IMR-90 (cell line): Measurements from ENCODE around the gene CLDN2. TPM values are rescaled to one million over a fixed set of nuclear protein-coding genes. Genes with fewer than 3 reads are reported as not detected.

Source experiments
- ATAC-seq: fragments of 200-7000 bp; cut with Tn5 transposase; 2 replicates; pipeline ENCODE4 v1.9.1; 2020; ENCODE audit warnings: low read depth, mild to moderate bottlenecking, moderate library complexity
- BruUV-seq: library from RNA; stranded (reverse); fragments of 400-500 nt; replicated peaks from 2 replicates; lab custom pipeline; 2021; lab: Mats Ljungman, UMichigan
- CTCF ChIA-PET: fragments of 300-600 bp; formaldehyde crosslinking; extraction: SDS; loops from one replicate; lab custom pipeline; 2021; ENCODE audit warnings: antibody characterized with exemption; lab: Yijun Ruan, JAX
- POLR2A ChIA-PET: fragments of 300-600 bp; sonication (Branson Sonifier 250); formaldehyde crosslinking; loops from one replicate; lab custom pipeline; 2022; ENCODE audit warnings: antibody characterized with exemption; ENCODE audit not compliant: unreplicated experiment; lab: Charles Lee
- DNase-seq: peaks from one replicate; pipeline ENCODE4 v3.0.0; 2013
- H2AFZ ChIP-seq: replicated peaks from 2 replicates; pipeline ENCODE3; 2013; ENCODE audit warnings: low read length, mild to moderate bottlenecking; ENCODE audit not compliant: poor library complexity
- H2AK5ac ChIP-seq: 2 replicates; pipeline ENCODE4 v1.6.1; 2013; ENCODE audit warnings: low read depth, low read length, inconsistent platforms
- H2AK9ac ChIP-seq: replicated peaks from 2 replicates; pipeline ENCODE3; 2013; ENCODE audit warnings: mild to moderate bottlenecking, low read depth, low read length, moderate library complexity; ENCODE audit not compliant: poor library complexity
- H2BK120ac ChIP-seq: 2 replicates; pipeline ENCODE4 v1.6.1; 2013; ENCODE audit warnings: low read depth, low read length, inconsistent platforms
- H2BK15ac ChIP-seq: 3 replicates; pipeline ENCODE4 v1.6.1; 2013; ENCODE audit warnings: low read depth, low read length, inconsistent platforms
- H2BK20ac ChIP-seq: 2 replicates; pipeline ENCODE4 v1.6.1; 2013; ENCODE audit warnings: low read depth, mild to moderate bottlenecking, inconsistent platforms, low read length, moderate library complexity
- H2BK5ac ChIP-seq: 2 replicates; pipeline ENCODE4 v1.6.1; 2013; ENCODE audit warnings: mild to moderate bottlenecking, low read depth, low read length, inconsistent platforms; ENCODE audit not compliant: poor library complexity, severe bottlenecking
- H3K14ac ChIP-seq: replicated peaks from 2 replicates; pipeline ENCODE4 v1.6.1; 2013; ENCODE audit warnings: low read depth, low read length, inconsistent platforms
- H3K18ac ChIP-seq: 2 replicates; pipeline ENCODE4 v1.6.1; 2013; ENCODE audit warnings: low read depth, low read length, control low read depth
- H3K23ac ChIP-seq: 2 replicates; pipeline ENCODE4 v1.6.1; 2013; ENCODE audit warnings: low read depth, low read length, inconsistent platforms
- H3K27ac ChIP-seq: 2 replicates; pipeline ENCODE4 v1.5.1; 2013; ENCODE audit warnings: mild to moderate bottlenecking, control low read depth, low read length; ENCODE audit not compliant: insufficient read depth
- H3K27me3 ChIP-seq: 2 replicates; pipeline ENCODE4 v1.6.1; 2013; ENCODE audit warnings: low read length; ENCODE audit not compliant: control insufficient read depth, insufficient read depth
- H3K36me3 ChIP-seq: 2 replicates; pipeline ENCODE4 v1.6.1; 2013; ENCODE audit warnings: low read length, mixed read lengths; ENCODE audit not compliant: control insufficient read depth, insufficient read depth
- H3K4ac ChIP-seq: 2 replicates; pipeline ENCODE4 v1.6.1; 2013; ENCODE audit warnings: low read depth, low read length, inconsistent platforms
- H3K4me1 ChIP-seq: 2 replicates; pipeline ENCODE4 v1.6.1; 2013; ENCODE audit warnings: low read length, mixed read lengths; ENCODE audit not compliant: control insufficient read depth, insufficient read depth
- H3K4me2 ChIP-seq: 2 replicates; pipeline ENCODE4 v1.6.1; 2013; ENCODE audit warnings: low read depth, mild to moderate bottlenecking, control low read depth, low read length, moderate library complexity
- H3K4me3 ChIP-seq: 2 replicates; pipeline ENCODE4 v1.5.1; 2013; ENCODE audit warnings: low read depth, mild to moderate bottlenecking, control low read depth, low read length, moderate library complexity; ENCODE audit not compliant: insufficient read depth
- H3K56ac ChIP-seq: 2 replicates; pipeline ENCODE4 v1.6.1; 2013; ENCODE audit warnings: low read length, inconsistent platforms; ENCODE audit not compliant: insufficient read depth; ENCODE audit errors: extremely low read depth
- H3K79me1 ChIP-seq, 2 experiments: 2 replicates each; pipeline ENCODE4 v1.6.1; 2013; ENCODE audit warnings: low read length in 2 of 2, inconsistent platforms in 1 of 2, low read depth in 1 of 2
- H3K9ac ChIP-seq: 2 replicates; pipeline ENCODE4 v1.6.1; 2013; ENCODE audit warnings: low read depth, low read length, control low read depth
- H3K9me1 ChIP-seq: 2 replicates; pipeline ENCODE4 v1.6.1; 2013; ENCODE audit warnings: low read length, inconsistent platforms; ENCODE audit not compliant: insufficient read depth
- H3K9me3 ChIP-seq: 2 replicates; pipeline ENCODE4 v1.6.1; 2013; ENCODE audit warnings: low read length; ENCODE audit not compliant: control insufficient read depth, insufficient read depth
- H4K20me1 ChIP-seq: 2 replicates; pipeline ENCODE4 v1.6.1; 2013; ENCODE audit warnings: low read length, inconsistent platforms; ENCODE audit not compliant: insufficient read depth
- H4K5ac ChIP-seq: 2 replicates; pipeline ENCODE4 v1.6.1; 2013; ENCODE audit warnings: mild to moderate bottlenecking, low read depth, low read length, control low read depth
- H4K8ac ChIP-seq, 2 experiments: 2 replicates each; pipeline ENCODE4 v1.6.1; 2013; ENCODE audit warnings: low read depth in 2 of 2, low read length in 2 of 2, control low read depth in 1 of 2, inconsistent platforms in 1 of 2
- H4K91ac ChIP-seq: 2 replicates; pipeline ENCODE4 v1.6.1; 2013; ENCODE audit warnings: low read depth, low read length, inconsistent platforms; ENCODE audit not compliant: insufficient read depth
- CEBPB ChIP-seq: IDR thresholded peaks from 2 replicates; pipeline ENCODE4 v1.6.1; 2012; ENCODE audit warnings: low read depth, low read length, improper control_type of control experiment
- CTCF ChIP-seq: conservative IDR thresholded peaks from 2 replicates; pipeline ENCODE4 v1.5.1; 2012; ENCODE audit warnings: mild to moderate bottlenecking, low read depth, low read length, improper control_type of control experiment
- MXI1 ChIP-seq: IDR thresholded peaks from 2 replicates; pipeline ENCODE4 v1.6.1; 2012; ENCODE audit warnings: low read depth, mild to moderate bottlenecking, low read length, moderate library complexity, borderline replicate concordance
- RAD21 ChIP-seq: IDR thresholded peaks from 2 replicates; pipeline ENCODE4 v1.6.1; 2012; ENCODE audit warnings: low read length, improper control_type of control experiment
- WGBS, 2 experiments: methylation state at CpG; one replicate each; pipeline versions ENCODE4 v1.1.5 to v1.1.7; 2013; ENCODE audit warnings: missing lambda C conversion rate in 2 of 2; ENCODE audit not compliant: insufficient read length in 1 of 2; ENCODE audit errors: extremely low coverage in 2 of 2; 5-methylcytosine and 5-hydroxymethylcytosine counted together
- dilution Hi-C: fragments of 300-500 bp; cut with HindIII; formaldehyde crosslinking; loops from one replicate; pipeline ENCODE4 v1.14.3; 2018; ENCODE audit warnings: low sequenced_read_pairs; ENCODE audit not compliant: unreplicated experiment
- in situ Hi-C: fragments of 300-500 bp; cut with MboI; formaldehyde crosslinking; loops from 3 replicates; pipeline ENCODE4 v1.14.3; 2019; ENCODE audit warnings: low sequenced_read_pairs, inconsistent platforms, mixed read lengths
- intact Hi-C: fragments of 100-400 bp; cut with micrococcal nuclease; formaldehyde crosslinking; loops from 2 replicates; pipeline ENCODE4 v1.10.0; 2022
- polyA plus RNA-seq, 3 experiments: library from polyadenylated mRNA; depleted of rRNA; stranded (reverse); fragments of >200 nt; gene quantifications; 2 replicates each; pipeline ENCODE4 v1.2.3, GENCODE V29; 2012; ENCODE audit warnings: low replicate concordance in 1 of 3
- total RNA-seq: library from RNA; depleted of rRNA; stranded (reverse); fragments of >200 nt; gene quantifications from 2 replicates; pipeline ENCODE4 v1.2.3, GENCODE V29; 2012

Gene CLDN2
- total and polyA plus RNA-seq, 2 of the 4 experiments (the other 2 are of a cell fraction), result 0.03 TPM; not detected in 1

- Histone ChIP-seq H3K27ac (no peak overlapping the region), H2BK120ac (no peak overlapping the region), H3K14ac (no peak overlapping the region), H3K4me3 (no peak overlapping the region), H3K23ac (no peak overlapping the region), H3K36me3 (no peaks in the 10 kb centered on the region), H4K20me1 (no peaks in the 10 kb centered on the region), H2BK5ac (no peak overlapping the region), H3K4ac (no peak overlapping the region), H4K5ac (no peak overlapping the region), H3K4me1 (no peaks in the 10 kb centered on the region), H2AFZ (no peak overlapping the region), H3K27me3 (no peaks in the 10 kb centered on the region), H3K79me1 (peaks cover 0 to 2% of the 10 kb centered on the region in 2 experiments; a peak in 1 of 4 replicates), H3K56ac (no peak overlapping the region), H4K91ac (no peak overlapping the region), H3K9me3 (no peaks in the 10 kb centered on the region), H3K18ac (no peak overlapping the region), H3K9me1 (no peaks in the 10 kb centered on the region), H2AK5ac (no peak overlapping the region), H2AK9ac (no peak overlapping the region), H2BK20ac (no peak overlapping the region), H4K8ac (no peak overlapping the region), H2BK15ac (no peak overlapping the region), H3K4me2 (no peak overlapping the region), H3K9ac (no peak overlapping the region)
- in situ Hi-C loops, result no loop called here
- WGBS, 2 experiments, result no CpG with 5 or more reads among the region's 5 CpGs
- POLR2A ChIA-PET, result no interaction called here
- no TSS peak for BruUV-seq
- dilution Hi-C loops, result no loop called here
- DNase-seq, result peak; percentile 5
- no peak for ATAC-seq
- TF ChIP-seq CEBPB (peak; percentile 63), CTCF (no peak), RAD21 (no peak), MXI1 (no peak)
- intact Hi-C loops, result no loop called here
- CTCF ChIA-PET, result no interaction called here
Measured at GRCh38 chrX:106973433-106974149, 53.4 kb downstream of the CLDN2 start.
